GM19372 (cell line): Measurements from ENCODE around the gene JMJD1C.
"Not testable (repeated sequence)": the region's sequence is repeated elsewhere in the genome, so short reads cannot be mapped to it uniquely, and the experiment has no call there.

Experiments used
- ATAC-seq: cut with Tn5 transposase; IDR thresholded peaks from one replicate; pipeline ENCODE4 v1.9.1; 2021; ENCODE audit warnings: mild to moderate bottlenecking, low read depth, moderate library complexity; ENCODE audit not compliant: unreplicated experiment

Gene JMJD1C

DNA sequence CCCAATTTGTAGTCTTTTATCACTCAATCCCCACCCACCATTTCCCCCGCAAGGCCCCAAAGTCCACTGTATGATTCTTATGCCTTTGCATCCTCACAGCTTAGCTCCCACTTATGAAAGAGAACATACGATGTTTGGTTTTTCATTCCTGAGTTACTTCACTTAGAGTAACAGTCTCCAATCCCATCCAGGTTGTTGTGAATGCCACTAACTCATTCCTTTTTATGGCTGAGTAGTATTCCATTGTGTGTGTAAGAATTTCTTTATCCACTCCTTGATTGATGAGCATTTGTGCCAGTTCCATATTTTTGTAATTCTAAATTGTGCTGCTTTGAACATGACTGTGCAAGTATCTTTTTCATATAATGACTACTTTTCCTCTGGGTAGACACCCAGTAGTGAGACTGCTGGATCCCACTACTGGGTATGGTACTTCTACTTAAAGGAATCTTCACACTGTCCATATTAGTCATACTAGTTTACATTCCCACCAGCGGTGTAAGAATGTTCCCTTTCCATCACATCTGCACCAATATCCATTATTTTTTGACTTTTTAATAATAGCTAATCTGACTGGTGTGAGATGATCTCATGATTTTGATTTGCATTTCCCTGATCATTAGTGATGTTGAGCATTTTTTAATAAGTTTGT, 152.6 kb downstream of the JMJD1C start:
- ATAC-seq, result no peak

DNA sequence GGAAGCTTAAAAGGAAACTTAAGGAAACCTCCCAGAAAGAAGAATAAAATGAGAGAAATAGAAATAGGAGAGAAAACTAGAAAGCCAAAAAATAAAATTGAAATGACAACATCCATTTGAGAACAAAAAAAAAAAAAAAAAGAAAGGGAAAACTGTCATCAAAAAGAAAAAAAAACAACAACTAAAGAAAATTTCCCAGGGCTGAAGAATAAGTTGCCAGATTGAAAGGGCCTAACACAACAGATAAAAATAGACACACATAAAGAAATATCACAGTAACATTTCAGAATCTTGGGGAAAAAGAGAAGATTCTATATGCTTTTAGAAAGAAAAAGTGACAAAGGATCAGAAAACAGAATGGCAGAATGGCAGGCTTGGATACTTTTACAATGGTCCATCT, 157.1 kb downstream of the JMJD1C start:
- ATAC-seq, result no peak

- no peak for ATAC-seq
These were observed 161.6 kb downstream of the JMJD1C start for GRCh38 chr10:63304146-63304545.

DNA sequence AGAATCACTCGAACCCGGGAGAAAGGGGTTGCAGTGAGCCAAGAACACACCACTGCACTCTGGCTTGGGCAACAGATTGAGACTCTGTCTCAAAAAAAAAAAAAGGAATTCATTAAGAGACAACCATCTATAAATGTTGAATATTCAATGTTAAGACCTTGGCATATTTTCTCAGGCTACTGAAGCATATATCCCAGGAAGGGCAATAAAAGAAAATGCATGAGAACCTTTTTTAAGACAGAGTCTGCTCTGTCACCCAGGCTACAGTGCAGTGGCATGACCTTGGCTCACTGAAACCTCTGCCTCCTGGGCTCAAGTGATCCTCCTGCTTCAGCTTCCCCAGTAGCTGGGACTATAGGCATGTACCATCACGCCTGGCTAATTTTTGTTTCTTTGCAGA, 165.0 kb downstream of the JMJD1C start:
- ATAC-seq, result no peak

- ATAC-seq, result no peak
These were observed 167.8 kb downstream of the JMJD1C start for GRCh38 chr10:63297941-63298340.

DNA sequence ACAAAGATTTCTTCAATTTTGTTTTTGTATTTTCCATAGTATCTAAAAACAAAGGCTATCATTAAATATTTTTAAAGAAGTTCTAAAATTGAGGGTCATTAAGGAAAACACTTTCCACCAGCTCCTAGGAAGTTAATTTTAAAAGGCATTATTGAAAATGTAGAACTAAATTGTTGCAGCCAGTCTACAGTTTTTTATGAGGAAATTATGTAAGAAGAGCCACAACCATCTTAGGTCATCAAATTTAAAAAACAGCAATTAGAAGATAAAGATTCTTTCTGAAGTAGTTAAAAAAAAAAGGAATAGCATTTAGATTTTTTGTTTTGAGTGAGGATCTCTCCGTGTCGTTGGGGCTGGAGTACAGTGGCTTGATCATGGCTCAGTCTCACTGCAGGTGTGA, 171.0 kb downstream of the JMJD1C start:
- ATAC-seq, result no peak

- not testable (repeated sequence) for ATAC-seq
These were observed 172.9 kb downstream of the JMJD1C start for GRCh38 chr10:63292847-63293246.

DNA sequence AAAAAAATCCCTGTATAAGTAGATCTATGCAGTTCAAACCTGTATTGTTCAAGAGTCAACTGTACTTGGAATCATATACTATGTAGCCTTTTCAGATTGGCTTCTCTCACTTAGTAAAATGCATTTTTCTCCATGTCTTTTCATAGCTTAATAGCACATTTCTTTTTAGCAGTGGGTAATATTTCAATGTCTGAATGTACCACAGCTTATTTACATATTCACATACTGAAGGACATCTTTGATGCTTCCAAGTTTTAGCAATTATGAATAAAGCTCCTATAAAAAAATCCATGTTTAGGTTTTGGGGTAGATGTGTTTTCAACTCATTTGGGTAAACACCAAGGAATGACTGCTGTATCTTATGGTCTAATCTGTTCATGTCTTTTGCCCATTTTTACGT, 177.6 kb downstream of the JMJD1C start:
- ATAC-seq, result no peak

DNA sequence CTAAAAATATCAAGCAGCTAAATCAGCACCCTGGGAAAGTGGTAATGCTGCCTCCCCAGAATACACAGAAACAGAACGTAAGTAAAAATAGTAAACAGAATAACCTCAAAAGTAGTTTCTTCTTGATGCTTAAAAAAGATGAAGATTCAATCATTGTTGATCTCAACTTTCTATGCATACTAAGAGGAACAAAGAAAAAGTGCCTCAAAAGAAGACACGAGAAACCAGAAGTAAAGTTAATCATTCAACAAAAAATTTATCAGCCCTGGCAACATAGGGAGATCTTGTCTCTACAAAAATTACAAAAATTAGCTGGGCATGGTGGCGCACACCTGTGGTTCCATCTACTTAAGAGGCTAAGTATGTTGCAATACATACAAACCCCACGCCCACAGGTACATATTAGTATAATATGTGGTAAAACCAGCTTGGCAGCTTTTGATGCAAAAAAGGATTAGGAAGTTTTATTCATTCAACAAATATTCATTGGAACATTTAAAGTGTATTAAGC, 179.0 kb downstream of the JMJD1C start:
- ATAC-seq, result peak; percentile 63

- ATAC-seq, result peak; percentile 39
These were observed 179.4 kb downstream of the JMJD1C start for GRCh38 chr10:63286340-63286739.

- not testable (repeated sequence) for ATAC-seq
These were observed 181.9 kb downstream of the JMJD1C start for GRCh38 chr10:63283901-63284300.

DNA sequence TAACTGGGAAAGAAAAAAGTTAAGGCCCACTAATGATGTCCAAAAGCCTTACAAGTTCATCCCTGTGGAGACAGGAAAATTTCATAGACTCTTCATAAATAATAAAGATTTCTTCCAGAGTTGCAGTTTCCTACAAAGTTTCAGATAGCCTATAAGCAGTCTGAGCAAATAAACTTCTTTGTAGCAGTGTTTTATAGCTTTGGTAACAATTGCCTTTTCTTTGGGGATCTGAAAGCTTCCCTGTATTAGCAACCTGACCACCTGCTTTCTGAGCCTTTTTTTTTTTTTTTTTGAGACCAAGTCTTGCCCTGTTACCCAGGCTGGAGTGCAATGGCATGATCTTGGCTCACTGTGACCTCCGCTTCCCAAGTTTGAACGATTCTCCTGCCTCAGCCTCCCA, 182.7 kb downstream of the JMJD1C start:
- ATAC-seq, result no peak

DNA sequence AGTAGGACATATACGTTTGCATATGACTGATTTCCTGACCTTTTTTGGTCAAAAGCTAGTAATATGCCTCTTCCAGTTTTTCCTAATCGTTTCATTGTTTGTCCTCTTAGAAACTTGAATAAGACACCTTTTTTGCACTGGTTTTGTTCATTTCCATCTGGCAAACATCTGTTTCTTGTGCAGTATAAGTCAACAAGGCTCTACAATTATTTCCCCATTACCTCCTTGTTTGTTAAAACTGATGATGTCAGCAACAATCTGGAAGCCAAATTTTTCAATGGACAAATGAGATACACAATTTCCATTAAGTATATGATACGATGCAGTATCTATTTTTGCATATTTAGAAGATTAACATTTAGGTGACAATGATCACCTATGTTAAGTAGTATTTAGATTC, 183.8 kb downstream of the JMJD1C start:
- no peak for ATAC-seq

- no peak for ATAC-seq
These were observed 185.4 kb downstream of the JMJD1C start for GRCh38 chr10:63280386-63280785.

- ATAC-seq, result no peak
These were observed 190.7 kb downstream of the JMJD1C start for GRCh38 chr10:63275094-63275493.

GRCh38 chr10:63273577-63273976, 192.2 kb downstream of the JMJD1C start:
- no peak for ATAC-seq

DNA sequence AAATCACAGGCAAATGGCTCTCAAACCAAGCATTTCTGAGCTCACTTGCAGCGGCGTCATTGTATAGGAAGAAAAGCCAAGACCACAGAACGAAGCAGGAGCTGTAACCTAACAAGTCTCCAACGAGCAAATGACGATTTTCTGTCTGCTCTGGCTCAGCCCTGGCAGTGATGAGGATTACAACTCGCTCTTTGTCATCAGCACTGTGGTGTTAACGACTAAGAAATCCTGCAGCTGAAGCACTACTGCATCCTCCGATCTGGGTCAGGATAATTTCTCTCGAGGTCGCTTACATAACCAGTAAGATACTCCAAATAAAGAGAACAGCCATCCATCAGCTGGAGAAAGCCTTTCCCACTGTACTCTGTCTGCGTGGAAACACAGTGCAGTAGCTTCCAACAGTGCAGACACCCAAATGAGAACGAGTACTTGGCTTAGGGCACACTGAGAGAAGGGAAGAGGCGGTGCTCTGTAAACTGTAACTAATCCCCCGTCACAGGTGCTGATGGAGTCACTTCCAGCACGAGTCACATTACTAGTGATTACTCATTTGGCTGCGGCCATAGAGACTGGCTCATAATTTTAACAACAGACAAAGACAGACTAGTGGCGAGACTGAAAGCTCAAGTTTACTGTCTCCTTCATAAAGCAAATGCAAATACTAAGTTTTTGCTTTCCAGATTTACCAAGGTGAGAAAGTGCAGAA, 196.8 kb downstream of the JMJD1C start:
- ATAC-seq, result peak; percentile 94

GRCh38 chr10:63268149-63268797, 197.5 kb downstream of the JMJD1C start:
- no peak for ATAC-seq

DNA sequence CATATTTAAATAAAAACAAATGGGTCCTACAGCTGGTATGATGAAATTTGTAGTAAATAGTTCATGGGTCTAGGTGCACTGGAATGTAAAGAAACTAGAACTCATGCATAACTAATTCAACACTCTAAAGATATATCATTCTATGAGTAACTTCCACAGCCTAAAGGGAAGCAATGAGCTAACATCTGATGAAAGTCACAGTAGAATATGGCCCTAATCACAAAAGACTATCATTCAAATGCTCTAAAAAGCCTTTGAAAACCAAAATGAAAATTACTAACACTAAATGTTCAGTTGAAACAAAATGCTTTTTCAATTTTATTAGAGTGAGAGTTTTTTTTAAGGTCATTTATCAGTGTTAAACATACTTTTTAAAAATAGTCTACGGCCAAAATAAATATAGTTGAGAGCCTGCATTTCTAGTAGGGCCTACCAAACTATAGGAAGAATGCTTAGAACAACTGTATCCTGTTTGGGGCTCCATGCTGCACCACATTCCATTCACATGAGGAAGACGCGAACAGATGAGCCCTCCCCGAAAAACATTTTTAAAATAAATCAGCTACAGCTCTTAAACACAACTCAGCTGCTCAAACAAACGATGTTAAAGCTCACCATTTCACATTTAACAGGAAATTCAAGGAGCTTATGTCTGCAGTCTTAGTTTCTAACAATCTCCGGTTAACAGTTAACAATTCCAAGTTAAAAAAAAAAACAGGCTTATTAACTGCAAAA, 198.2 kb downstream of the JMJD1C start:
- ATAC-seq, result no peak

DNA sequence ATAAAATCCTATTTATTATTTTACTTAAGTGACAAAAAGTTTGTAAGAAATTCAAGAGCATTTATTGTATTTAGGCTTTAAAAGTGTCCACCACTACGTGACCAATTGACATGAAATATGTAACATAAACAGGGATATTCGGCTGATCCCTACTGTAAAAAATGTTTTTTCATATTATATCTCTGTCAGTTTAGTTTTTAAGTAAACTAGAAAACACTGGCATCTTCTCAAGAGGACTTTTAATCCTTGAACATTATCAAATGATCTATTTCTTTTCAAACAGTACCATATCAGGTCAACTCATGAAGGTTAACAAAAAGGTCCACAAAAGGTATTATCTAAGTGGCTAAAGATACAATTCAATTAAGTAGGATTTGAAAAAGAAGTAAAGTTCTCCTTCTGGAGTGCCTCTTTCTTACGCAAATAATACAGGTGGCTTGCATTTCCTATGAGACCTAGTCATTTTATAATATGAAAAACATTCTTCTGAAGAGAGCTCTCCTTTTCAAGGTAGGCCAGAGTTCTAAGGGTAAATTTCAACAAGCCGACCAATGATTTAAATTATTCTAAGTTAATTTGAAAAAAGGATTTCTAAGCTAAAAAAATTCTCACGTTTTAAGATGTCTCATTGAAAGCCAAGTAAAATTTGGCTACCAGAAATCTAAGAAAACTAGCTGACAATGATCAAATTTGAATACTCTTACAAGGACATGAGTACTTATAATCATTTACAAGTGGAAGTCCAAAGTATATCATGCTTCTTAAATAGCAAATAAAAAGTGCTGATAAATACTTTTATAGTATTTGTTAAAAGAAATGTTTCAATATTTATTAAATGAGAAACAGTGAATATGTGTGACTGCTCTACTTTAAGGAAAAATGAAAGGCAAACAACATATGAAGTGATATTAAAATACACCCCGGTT, 199.1 kb downstream of the JMJD1C start:
- ATAC-seq, result no peak
